ENCODE measurements around the gene SLF1.

SLF1 gene

DNA sequence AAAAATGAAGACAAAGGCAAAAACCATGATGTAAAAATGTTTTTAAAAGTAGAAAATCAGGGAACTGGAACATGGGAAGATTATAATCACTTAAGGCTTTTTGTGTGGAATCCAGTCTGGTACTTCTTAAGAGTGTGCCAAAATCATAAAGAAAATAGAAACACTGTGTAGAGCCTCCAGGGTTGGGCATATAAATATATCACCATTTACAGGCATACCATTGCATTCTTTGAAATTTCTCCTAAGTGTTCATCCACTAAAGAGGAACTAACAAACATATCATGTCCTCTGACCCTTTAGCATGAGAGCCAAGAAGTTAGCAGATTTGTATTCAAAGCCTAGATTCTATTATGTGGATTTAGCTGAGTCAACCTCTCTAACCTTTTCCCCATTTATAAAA is 93.3 kb downstream of the SLF1 start:
- no peak for DNase-seq (ENCODE audit: low read depth)

DNA sequence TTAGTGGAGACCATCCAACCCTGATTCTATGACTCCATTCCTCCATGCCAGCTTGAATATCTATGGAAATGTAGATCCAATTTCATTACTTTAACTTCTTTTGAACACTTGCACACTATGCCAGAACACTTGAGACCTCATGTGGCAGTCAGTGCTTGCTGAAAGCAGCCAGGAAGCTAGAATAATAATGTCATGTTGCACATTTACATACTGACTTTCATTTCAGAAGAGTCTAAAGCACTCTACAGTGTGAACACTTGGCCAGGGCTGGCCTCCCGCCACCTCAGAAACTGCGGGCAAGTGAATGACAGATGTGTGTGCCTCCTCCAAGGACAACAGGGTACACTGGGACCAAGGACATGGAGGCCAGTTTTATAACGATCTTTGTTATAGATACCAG is 97.3 kb downstream of the SLF1 start:
- DNase-seq (ENCODE audit: low read depth) = no peak

DNA sequence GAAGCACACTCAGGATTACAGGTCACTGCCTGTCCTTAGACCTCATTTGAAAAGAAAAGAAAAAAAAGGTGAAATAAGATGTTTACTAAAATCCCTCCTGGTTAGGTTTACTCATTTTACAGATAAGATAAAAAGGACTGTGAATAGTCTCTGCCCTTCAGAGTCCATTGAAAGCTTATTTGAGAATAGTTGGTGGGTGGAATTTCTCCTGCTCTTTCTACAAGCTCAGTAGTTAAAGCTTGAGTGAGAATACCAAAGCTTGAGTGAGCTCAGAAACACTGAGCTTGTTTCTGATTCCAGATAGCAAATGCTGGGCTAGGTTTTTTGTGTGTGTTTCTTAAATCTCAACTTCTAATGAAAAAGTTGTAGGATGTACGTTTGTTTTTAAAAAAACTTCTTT is 106.7 kb downstream of the SLF1 start:
- DNase-seq (ENCODE audit: low read depth) = no peak

DNA sequence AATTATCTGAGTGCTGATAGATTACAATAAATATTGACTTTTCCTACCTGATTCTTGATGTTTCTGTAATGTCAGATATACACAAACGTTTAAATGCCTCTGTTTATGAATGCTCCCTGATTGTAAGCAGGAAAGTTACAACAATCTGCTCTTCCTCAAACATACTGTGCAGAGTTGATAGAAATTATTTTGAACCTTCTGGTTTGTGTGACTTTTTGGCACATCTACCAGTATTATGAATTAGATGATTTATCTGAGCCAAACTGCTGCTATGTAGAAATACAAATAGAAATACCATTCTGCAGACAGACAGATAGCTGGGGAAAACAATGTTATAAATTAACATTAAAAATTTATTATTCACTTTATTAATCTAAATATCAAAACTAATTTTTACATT is 113.0 kb downstream of the SLF1 start:
- DNase-seq (ENCODE audit: low read depth) = no peak

DNA sequence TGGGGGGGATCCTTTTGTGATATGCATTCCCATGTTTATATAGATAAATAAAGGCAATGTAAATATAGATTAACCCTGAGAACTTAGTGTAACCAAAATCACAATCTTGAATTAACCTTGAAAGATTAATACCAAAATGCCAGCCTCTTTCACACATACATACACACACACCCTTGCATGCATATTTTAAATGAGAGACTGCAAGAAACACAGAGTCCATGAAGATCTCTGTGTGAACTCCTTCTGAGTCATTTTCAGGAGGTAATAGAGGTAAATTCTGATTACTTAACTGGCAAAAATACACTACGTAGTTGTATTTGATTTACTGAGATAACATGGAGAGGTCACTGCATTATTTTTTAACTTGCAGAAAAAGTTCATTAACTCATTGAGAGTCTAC is 118.0 kb downstream of the SLF1 start:
- no peak for DNase-seq (ENCODE audit: low read depth)

DNA sequence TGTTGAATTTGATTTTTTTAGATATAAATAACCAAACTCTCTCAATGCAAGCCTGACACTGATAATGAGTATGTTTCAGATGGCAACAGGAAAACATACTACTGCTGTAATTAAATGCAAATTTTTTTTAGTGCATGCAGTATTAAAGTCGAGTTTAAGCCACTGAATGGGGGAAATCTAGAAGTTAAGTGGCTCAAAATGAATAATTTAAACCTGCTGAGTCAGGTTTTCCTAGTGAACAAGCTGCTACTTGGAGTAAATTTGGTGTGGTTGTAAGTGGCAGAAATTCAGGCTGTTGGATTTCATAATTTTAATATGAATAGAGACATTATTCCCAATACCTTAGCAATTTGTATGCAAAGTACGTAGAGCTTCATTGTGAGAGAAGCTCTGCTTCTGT is 121.8 kb downstream of the SLF1 start:
- no peak for DNase-seq (ENCODE audit: low read depth)

DNA sequence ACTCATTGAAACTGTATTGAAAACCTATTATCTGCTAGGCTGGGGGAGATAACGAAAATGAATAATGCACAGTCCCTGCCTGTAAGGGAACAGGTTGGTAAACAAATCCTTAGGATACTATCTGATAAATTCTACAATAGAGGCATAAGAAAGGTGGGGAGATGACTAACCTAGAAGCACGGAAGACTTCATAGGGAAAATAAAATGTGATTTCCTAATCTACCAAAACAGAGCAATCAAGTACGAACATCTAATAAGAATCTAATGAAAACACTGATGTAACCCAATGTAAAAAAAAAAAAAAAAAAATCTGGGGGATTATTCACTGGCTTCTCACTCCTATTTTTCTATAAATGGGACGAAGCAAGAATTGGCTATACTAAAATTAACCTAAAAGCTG is 124.4 kb downstream of the SLF1 start:
- DNase-seq (ENCODE audit: low read depth) = no peak

DNA sequence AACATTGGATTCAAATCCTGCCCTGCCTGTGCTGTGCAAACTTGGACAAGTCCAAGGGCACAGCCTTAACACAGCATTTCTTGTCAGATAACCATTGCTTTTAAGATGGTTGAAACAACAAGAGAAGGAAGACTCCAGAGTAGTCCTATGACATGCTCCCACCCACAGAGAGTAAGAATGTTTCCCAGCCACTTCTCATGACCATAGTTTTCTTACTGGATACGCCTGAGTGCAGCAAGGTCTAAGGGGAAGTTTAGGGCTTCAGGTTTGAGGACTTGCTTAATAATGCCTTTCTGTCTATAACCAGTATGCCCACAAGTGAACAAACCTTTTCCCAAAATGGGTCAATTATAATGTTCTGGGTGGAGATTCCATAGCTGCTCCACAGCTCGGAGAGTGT is 126.4 kb downstream of the SLF1 start:
- no peak for DNase-seq (ENCODE audit: low read depth)

DNA sequence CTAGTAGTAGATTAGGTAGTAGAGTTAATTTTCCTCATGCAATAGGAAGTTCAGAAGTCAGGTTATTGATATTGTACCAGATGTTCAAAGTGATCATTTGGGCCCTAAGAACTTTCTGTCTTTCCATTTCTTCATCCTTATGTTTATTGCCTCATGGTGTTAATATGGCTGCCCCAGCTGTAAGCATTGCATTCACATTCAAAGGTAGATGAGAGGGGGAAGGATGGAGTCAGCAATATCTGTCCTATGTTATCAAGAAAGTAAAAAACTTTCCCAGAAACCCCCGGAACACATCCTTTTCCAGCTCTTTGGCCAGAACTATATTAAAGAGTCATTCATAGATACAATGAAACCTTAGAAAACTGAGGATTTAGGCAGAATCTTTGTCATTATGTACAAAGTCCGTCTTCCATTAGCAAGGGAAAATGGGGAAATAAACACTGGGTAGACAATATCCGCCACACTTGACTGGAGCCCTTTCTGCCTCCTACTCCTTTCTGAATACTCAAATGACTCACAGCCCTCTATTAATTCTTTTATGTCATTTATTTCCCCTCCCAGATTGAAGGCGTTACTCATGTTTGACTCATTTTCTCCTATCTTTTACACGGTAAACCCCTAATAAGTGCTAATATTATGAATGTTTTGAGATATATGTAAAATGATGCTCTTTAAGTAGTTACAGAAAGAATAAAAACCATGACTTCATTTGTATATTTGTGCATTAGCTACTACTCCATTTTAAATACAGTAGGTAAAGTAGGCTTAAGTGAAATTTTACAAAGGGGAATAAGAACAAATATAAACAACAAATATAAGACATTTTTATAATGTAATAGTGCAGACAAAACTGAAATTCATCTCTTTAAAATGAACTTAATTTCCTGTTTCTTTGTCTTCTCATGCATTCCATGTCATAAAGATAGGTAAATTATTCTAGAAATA is 127.6 kb downstream of the SLF1 start:
- DNase-seq (ENCODE audit: low read depth) = no peak

DNA sequence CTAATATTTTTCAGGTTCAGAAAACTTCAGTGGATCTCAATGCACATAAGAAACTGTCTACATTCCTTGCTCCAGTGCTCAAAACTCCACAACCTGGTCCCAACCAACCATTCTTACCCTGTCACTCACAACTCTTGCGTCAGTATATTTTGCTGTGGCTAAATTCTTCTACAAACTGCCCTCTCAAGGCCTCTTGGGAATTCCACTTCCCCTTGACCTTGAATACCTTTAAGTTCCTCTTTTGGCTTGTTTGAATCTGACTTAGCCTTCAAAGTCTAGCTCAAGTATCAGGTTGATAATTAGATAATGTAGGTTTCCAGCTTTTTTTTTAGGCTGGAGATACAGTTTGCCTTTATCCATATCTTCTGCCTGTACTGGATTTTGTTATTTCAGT is 128.3 kb downstream of the SLF1 start:
- no peak for DNase-seq (ENCODE audit: low read depth)
